Retinal pigment epithelial cell (primary cell): ENCODE data around the gene NPPA.
A peak's percentile ranks its signal among the peaks of the same experiment; 100 is the strongest.

ENCODE experiments used
- DNase-seq: peaks from one replicate; pipeline ENCODE4 v3.0.0-alpha.2; 2010; ENCODE audit warnings: low read depth
- H3K4me3 ChIP-seq: 2 replicates; pipeline ENCODE4 v1.5.1; 2011; ENCODE audit warnings: mild to moderate bottlenecking, low read length, control low read depth, moderate library complexity
- CTCF ChIP-seq: conservative IDR thresholded peaks from 2 replicates; pipeline ENCODE4 v1.5.1; 2011; ENCODE audit warnings: low read depth, low read length, control low read depth, inconsistent platforms

The NPPA gene

GRCh38 chr1:11860587-11860986, 13.0 kb upstream of the NPPA start:
- TF ChIP-seq CTCF, result no peak
- DNase-seq, result no peak
- H3K4me3 ChIP-seq, result no peak overlapping the region

GRCh38 chr1:11860083-11860482, 12.5 kb upstream of the NPPA start:
- DNase-seq, result no peak
- H3K4me3 ChIP-seq, result no peak overlapping the region
- no peak for TF ChIP-seq CTCF

GRCh38 chr1:11858968-11859871, 11.6 kb upstream of the NPPA start:
- TF ChIP-seq CTCF, result peak; percentile 24
- H3K4me3 ChIP-seq, result no peak overlapping the region
- DNase-seq, result no peak

GRCh38 chr1:11858613-11858967, 11.0 kb upstream of the NPPA start, which contains the start of gene NPPB:
Gene NPPB, minus strand, starts transcription at chr1:11858945. Its CDS starts 112 bp downstream, at chr1:11858833.
- DNase-seq, result no peak
- H3K4me3 ChIP-seq, result no peak within 1 kb of the TSS
- no peak for TF ChIP-seq CTCF

- H3K4me3 ChIP-seq, result no peak overlapping the region
- no peak for TF ChIP-seq CTCF
- DNase-seq, result no peak
These were observed 10.6 kb upstream of the NPPA start for GRCh38 chr1:11858158-11858557.

GRCh38 chr1:11857164-11857851, 9.7 kb upstream of the NPPA start:
- TF ChIP-seq CTCF, result no peak
- DNase-seq, result no peak
- H3K4me3 ChIP-seq, result no peak overlapping the region
